DOHH2 (cell line): ENCODE results near the gene RAP1GDS1.

Experiments used
- EZH2phosphoT487 ChIP-seq: fragments of 200-600 bp; sonication (generic); IDR thresholded peaks from 2 replicates; pipeline ENCODE4 v1.6.1; 2017; ENCODE audit warnings: borderline replicate concordance, mild to moderate bottlenecking, antibody characterized with exemption, low read length, moderate library complexity, mixed read lengths
- TF ChIP-seq, protein P1 (sequence below): fragments of 200-600 bp; sonication (generic); IDR thresholded peaks from one replicate; pipeline ENCODE4 v1.5.1; 2014; ENCODE audit warnings: antibody characterized with exemption, mild to moderate bottlenecking, low read depth, low read length; ENCODE audit not compliant: poor library complexity, severe bottlenecking

DNA sequence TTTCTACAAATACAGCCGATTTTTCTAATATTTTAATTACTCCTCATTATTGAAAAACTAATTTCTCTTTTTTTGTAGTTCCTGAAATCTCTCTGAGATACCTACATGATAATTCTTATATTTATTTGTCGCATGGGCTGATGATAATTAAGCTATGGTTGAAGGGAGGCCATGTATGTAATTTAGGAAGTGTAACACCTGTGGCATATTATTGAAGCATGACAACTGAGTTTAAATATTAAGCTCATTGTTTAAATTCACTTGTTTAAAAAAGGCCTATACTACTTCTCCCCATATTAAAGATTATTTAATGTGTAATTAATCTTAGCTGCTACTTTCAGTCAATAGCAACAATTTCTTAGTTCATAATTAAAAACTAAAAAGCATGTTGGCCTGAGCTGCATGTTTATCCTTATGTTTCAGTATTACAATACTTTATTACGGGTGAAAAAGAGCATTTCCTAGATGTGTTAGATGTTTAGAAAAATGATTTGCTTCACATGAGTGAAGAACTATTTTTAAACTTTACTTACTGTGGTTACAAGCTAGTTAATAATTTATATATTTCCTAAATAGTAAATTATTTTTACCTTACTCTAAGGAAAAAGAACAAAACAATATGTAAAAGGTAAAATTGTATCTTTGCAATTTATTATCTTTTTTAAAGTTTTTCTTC, 122.4 kb downstream of the RAP1GDS1 start:
- TF ChIP-seq, protein P1, sequence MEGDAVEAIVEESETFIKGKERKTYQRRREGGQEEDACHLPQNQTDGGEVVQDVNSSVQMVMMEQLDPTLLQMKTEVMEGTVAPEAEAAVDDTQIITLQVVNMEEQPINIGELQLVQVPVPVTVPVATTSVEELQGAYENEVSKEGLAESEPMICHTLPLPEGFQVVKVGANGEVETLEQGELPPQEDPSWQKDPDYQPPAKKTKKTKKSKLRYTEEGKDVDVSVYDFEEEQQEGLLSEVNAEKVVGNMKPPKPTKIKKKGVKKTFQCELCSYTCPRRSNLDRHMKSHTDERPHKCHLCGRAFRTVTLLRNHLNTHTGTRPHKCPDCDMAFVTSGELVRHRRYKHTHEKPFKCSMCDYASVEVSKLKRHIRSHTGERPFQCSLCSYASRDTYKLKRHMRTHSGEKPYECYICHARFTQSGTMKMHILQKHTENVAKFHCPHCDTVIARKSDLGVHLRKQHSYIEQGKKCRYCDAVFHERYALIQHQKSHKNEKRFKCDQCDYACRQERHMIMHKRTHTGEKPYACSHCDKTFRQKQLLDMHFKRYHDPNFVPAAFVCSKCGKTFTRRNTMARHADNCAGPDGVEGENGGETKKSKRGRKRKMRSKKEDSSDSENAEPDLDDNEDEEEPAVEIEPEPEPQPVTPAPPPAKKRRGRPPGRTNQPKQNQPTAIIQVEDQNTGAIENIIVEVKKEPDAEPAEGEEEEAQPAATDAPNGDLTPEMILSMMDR: no peak
- TF ChIP-seq EZH2phosphoT487: no peak
